Stimulated activated CD4-positive, alpha-beta T cell treated with anti-CD3 and anti-CD28 coated beads, Interleukin-1b, Interleukin-23, amount 100 ng/mL, for 1 hour (primary cell): Measurements from ENCODE around the gene YIPF7.

Source experiments
- DNase-seq, 2 donors: peaks; one replicate each; pipeline ENCODE4 v3.0.0-alpha.2; 2020; ENCODE audit warnings: low read depth in 2 of 2

YIPF7 gene

GRCh38 chr4:44651425-44651824, at the start of gene YIPF7:
Gene YIPF7 (minus strand): TSS chr4:44651625. CDS start chr4:44650100, 1,525 bp downstream.
- no peak for DNase-seq

- no peak for DNase-seq
Observed at GRCh38 chr4:44701037-44701436, 49.6 kb upstream of the YIPF7 start.

GRCh38 chr4:44700427-44700826, 49.0 kb upstream of the YIPF7 start:
- no peak for DNase-seq

- DNase-seq = no peak
Observed at GRCh38 chr4:44684648-44685047, 33.2 kb upstream of the YIPF7 start.

- DNase-seq = no peak
Observed at GRCh38 chr4:44679060-44679459, 27.6 kb upstream of the YIPF7 start.

- DNase-seq = peak; percentile 58 to 75
Observed at GRCh38 chr4:44678094-44679041, 26.9 kb upstream of the YIPF7 start, which contains the start of gene GUF1. Gene GUF1 (plus strand): TSS chr4:44678420. CDS start chr4:44678623, 203 bp downstream.

- no peak for DNase-seq
Observed at GRCh38 chr4:44675366-44675765, 23.9 kb upstream of the YIPF7 start.

GRCh38 chr4:44674471-44674870, 23.0 kb upstream of the YIPF7 start:
- no peak for DNase-seq

GRCh38 chr4:44671636-44672035, 20.2 kb upstream of the YIPF7 start:
- DNase-seq = no peak

GRCh38 chr4:44670506-44671199, 19.2 kb upstream of the YIPF7 start:
- no peak for DNase-seq

- no peak for DNase-seq
Observed at GRCh38 chr4:44668526-44668925, 17.1 kb upstream of the YIPF7 start.

GRCh38 chr4:44663539-44664263, 12.3 kb upstream of the YIPF7 start:
- DNase-seq = no peak

GRCh38 chr4:44662623-44663005, 11.2 kb upstream of the YIPF7 start:
- no peak for DNase-seq

GRCh38 chr4:44661940-44662622, 10.7 kb upstream of the YIPF7 start:
- no peak for DNase-seq

- DNase-seq = no peak
Observed at GRCh38 chr4:44660396-44660795, 9.0 kb upstream of the YIPF7 start.

- DNase-seq = no peak
Observed at GRCh38 chr4:44652002-44652401, 577 bp upstream of the YIPF7 start.

- DNase-seq = no peak
Observed at GRCh38 chr4:44646151-44646550, 5.3 kb downstream of the YIPF7 start.

- no peak for DNase-seq
Observed at GRCh38 chr4:44638091-44638490, 13.3 kb downstream of the YIPF7 start.

- no peak for DNase-seq
Observed at GRCh38 chr4:44632733-44633132, 18.7 kb downstream of the YIPF7 start.

- DNase-seq = no peak
Observed at GRCh38 chr4:44632089-44632488, 19.3 kb downstream of the YIPF7 start.

GRCh38 chr4:44629280-44629866, 22.1 kb downstream of the YIPF7 start:
- DNase-seq = no peak
